Activated T-helper 17 cell treated with anti-CD3 and anti-CD28 coated beads, Interleukin-2, amount 50 U/mL, for 72 hours (primary cell): ENCODE measurements around the gene TPCN2. TPM values are rescaled to one million over a fixed set of nuclear protein-coding genes. Genes with fewer than 3 reads are reported as not detected.

Experiments used
- ATAC-seq: fragments of 150-1000 bp; cut with Tn5 transposase; replicated peaks from 2 replicates; pipeline ENCODE4 v1.10.0; 2021; ENCODE audit warnings: mild to moderate bottlenecking, moderate library complexity
- H3K27ac Mint-ChIP-seq: one replicate; pipeline ENCODE4 v1.8.0; 2022; ENCODE audit warnings: mixed read lengths
- H3K27me3 Mint-ChIP-seq: one replicate; pipeline ENCODE4 v1.8.0; 2022; ENCODE audit warnings: mixed read lengths
- H3K36me3 Mint-ChIP-seq: one replicate; pipeline ENCODE4 v1.8.0; 2022; ENCODE audit warnings: low read depth, mild to moderate bottlenecking, mixed read lengths
- H3K4me1 Mint-ChIP-seq: one replicate; pipeline ENCODE4 v1.8.0; 2022; ENCODE audit warnings: mixed read lengths
- H3K4me3 Mint-ChIP-seq: one replicate; pipeline ENCODE4 v1.8.0; 2022; ENCODE audit warnings: mild to moderate bottlenecking, mixed read lengths
- H3K9me3 Mint-ChIP-seq: one replicate; pipeline ENCODE4 v1.8.0; 2022; ENCODE audit warnings: mixed read lengths
- total RNA-seq, 2 donors: library from RNA; stranded (reverse); gene quantifications; one replicate each; pipeline ENCODE4 v1.2.3, GENCODE V29; 2022

Gene TPCN2
- total RNA-seq, 2 donors from 2014 or later: 12.8 to 15.9 TPM

DNA sequence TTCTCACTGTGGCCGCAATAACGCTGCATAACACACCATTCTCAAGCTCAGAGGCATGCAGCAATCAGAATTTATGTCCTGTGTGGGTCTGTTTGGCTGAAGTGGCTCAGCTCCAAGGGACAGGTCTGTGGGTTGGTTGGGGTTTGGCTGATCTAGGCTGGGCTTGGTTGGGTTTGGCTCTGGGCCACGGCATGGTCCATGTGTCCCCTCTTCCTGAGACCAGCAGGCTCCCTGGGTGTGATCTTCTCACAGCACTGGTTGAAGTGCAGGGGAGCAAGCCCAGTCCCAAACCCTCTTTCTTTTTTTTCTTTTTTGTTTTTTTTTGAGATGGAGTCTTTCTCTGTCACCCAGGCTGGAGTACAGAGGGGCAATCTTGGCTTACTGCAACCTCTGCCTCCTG is 132.0 kb downstream of the TPCN2 start:
- no peaks in the 10 kb centered on the region for H3K9me3 Mint-ChIP-seq
- H3K36me3 Mint-ChIP-seq: no peaks in the 10 kb centered on the region
- ATAC-seq: no peak
- H3K27me3 Mint-ChIP-seq: peaks cover 8% of the 10 kb centered on the region
- no peaks in the 10 kb centered on the region for H3K4me1 Mint-ChIP-seq
- H3K4me3 Mint-ChIP-seq: no peak overlapping the region
- no peak overlapping the region for H3K27ac Mint-ChIP-seq

DNA sequence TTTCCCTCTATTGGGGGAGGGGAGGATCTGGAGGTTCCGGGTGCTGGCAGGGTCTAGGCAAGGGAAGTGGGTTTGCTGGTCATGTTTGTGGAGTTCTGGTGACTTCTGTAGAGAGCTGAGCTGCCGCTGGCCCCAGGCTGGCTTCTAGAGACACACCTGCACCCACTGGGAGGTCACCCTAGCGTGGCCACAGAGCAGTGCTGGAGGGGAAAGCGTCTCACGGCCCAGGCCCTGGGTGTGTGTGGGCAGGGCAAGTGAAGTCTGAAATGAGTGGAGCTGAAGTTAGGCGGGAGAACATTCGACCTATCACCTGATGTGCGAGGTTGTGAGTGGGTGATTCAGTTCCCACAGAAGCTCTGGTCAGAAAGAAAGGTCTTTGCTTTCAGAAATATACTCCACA is 134.9 kb downstream of the TPCN2 start:
- no peaks in the 10 kb centered on the region for H3K36me3 Mint-ChIP-seq
- H3K27me3 Mint-ChIP-seq: peaks cover 10% of the 10 kb centered on the region
- no peak overlapping the region for H3K27ac Mint-ChIP-seq
- H3K4me3 Mint-ChIP-seq: no peak overlapping the region
- no peaks in the 10 kb centered on the region for H3K4me1 Mint-ChIP-seq
- ATAC-seq: peak; percentile 47
- H3K9me3 Mint-ChIP-seq: no peaks in the 10 kb centered on the region

Other genes with a start within 250 kb of the TPCN2 start
- 10 to 100 TPM; 12.9 to 45.0 TPM for gene CPT1A, start 207.0 kb upstream of the TPCN2 start, total RNA-seq
- 10 to 100 TPM; 43.4 to 96.4 TPM for gene MRPL21, start 145.1 kb upstream of the TPCN2 start, total RNA-seq
- 10 to 100 TPM; 27.2 to 38.3 TPM for gene IGHMBP2, start 145.0 kb upstream of the TPCN2 start, total RNA-seq
- gene MRGPRD, start 67.9 kb upstream of the TPCN2 start, total RNA-seq: not detected
- gene MRGPRF, start 35.7 kb upstream of the TPCN2 start, total RNA-seq: not detected
- gene SMIM38, start 107.0 kb downstream of the TPCN2 start, total RNA-seq: 1 to 10 TPM in 1 of 2 donors, under 1 TPM in 1; 0.26 to 4.7 TPM
- gene MYEOV, start 245.2 kb downstream of the TPCN2 start, total RNA-seq: under 1 TPM in 1 of 2 donors, not detected in 1; 0.82 TPM